AG10803 (cell line): ENCODE measurements around the gene ACSF2.
A peak's percentile ranks its signal among the peaks of the same experiment; 100 is the strongest.

Source experiments
- DNase-seq: peaks from one replicate; pipeline ENCODE4 v3.0.0; 2010; ENCODE audit warnings: low read depth
- H3K4me3 ChIP-seq: 2 replicates; pipeline ENCODE4 v1.5.1; 2011; ENCODE audit warnings: mild to moderate bottlenecking, low read length, control low read depth
- CTCF ChIP-seq: conservative IDR thresholded peaks from 2 replicates; pipeline ENCODE4 v1.5.1; 2011; ENCODE audit warnings: mild to moderate bottlenecking, low read length, control low read depth, inconsistent platforms

Gene ACSF2

GRCh38 chr17:50481648-50482047, 55.6 kb downstream of the ACSF2 start:
- DNase-seq = no peak
- TF ChIP-seq CTCF = no peak
- no peak overlapping the region for H3K4me3 ChIP-seq

DNA sequence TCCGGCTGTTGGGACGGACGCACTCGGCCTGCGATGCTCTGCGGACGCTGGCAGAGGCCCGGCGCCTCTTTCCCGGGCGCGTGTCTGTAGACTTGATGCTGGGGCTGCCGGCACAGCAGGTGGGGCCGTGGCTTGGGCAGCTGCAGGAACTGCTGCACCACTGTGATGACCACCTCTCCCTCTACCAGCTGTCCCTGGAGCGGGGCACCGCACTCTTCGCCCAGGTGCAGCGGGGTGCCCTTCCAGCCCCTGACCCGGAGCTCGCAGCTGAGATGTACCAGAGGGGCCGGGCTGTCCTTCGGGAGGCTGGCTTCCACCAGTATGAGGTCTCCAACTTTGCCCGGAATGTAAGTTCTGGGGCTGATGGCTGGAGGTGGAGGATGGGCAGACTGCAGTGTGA, 56.1 kb downstream of the ACSF2 start:
- H3K4me3 ChIP-seq = no peak overlapping the region
- TF ChIP-seq CTCF = no peak

GRCh38 chr17:50482516-50482915, 56.5 kb downstream of the ACSF2 start:
- no peak overlapping the region for H3K4me3 ChIP-seq
- TF ChIP-seq CTCF = peak; percentile 92
- DNase-seq = peak; percentile 98

More for the DNA sequence above, 56.1 kb downstream of the ACSF2 start:
- no peak for DNase-seq

GRCh38 chr17:50483266-50483665, 57.2 kb downstream of the ACSF2 start:
- no peak for DNase-seq
- no peak for TF ChIP-seq CTCF
- H3K4me3 ChIP-seq = no peak overlapping the region

GRCh38 chr17:50484386-50485155, 58.6 kb downstream of the ACSF2 start:
- no peak for DNase-seq
- no peak for TF ChIP-seq CTCF
- H3K4me3 ChIP-seq = no peak overlapping the region

- no peak for DNase-seq
- no peak for TF ChIP-seq CTCF
- H3K4me3 ChIP-seq = no peak overlapping the region
These were observed 61.4 kb downstream of the ACSF2 start for GRCh38 chr17:50487213-50488096.
